GM19025 (cell line): Measurements from ENCODE around the gene FANCC.

Experiments used
- ATAC-seq: cut with Tn5 transposase; IDR thresholded peaks from one replicate; pipeline ENCODE4 v1.9.1; 2021; ENCODE audit warnings: mild to moderate bottlenecking, low read depth, moderate library complexity; ENCODE audit not compliant: unreplicated experiment

The FANCC gene

GRCh38 chr9:95130484-95130883, 187.0 kb downstream of the FANCC start:
- ATAC-seq, result no peak

- ATAC-seq, result no peak
Measured at GRCh38 chr9:95129476-95130291, 187.8 kb downstream of the FANCC start.

GRCh38 chr9:95128177-95128524, 189.4 kb downstream of the FANCC start:
- ATAC-seq, result no peak

- ATAC-seq, result peak; percentile 58
Measured at GRCh38 chr9:95127249-95128176, 190.0 kb downstream of the FANCC start.

GRCh38 chr9:95126739-95127138, 190.8 kb downstream of the FANCC start:
- no peak for ATAC-seq

GRCh38 chr9:95125652-95126051, 191.9 kb downstream of the FANCC start:
- ATAC-seq, result no peak

- ATAC-seq, result no peak
Measured at GRCh38 chr9:95124582-95125367, 192.7 kb downstream of the FANCC start.

GRCh38 chr9:95120781-95121370, 196.6 kb downstream of the FANCC start:
- ATAC-seq, result no peak

GRCh38 chr9:95118596-95118995, 198.9 kb downstream of the FANCC start:
- no peak for ATAC-seq

- no peak for ATAC-seq
Measured at GRCh38 chr9:95116808-95117204, 200.7 kb downstream of the FANCC start.

- no peak for ATAC-seq
Measured at GRCh38 chr9:95116002-95116807, 201.3 kb downstream of the FANCC start.

- ATAC-seq, result no peak
Measured at GRCh38 chr9:95115104-95115503, 202.4 kb downstream of the FANCC start.

GRCh38 chr9:95112436-95113280, 204.9 kb downstream of the FANCC start:
- no peak for ATAC-seq

GRCh38 chr9:95111716-95112115, 205.8 kb downstream of the FANCC start:
- ATAC-seq, result no peak

- ATAC-seq, result no peak
Measured at GRCh38 chr9:95110921-95111525, 206.5 kb downstream of the FANCC start.

- ATAC-seq, result no peak
Measured at GRCh38 chr9:95109456-95109855, 208.1 kb downstream of the FANCC start.

GRCh38 chr9:95108777-95109176, 208.7 kb downstream of the FANCC start:
- no peak for ATAC-seq

- ATAC-seq, result no peak
Measured at GRCh38 chr9:95107976-95108375, 209.5 kb downstream of the FANCC start.
